PC-9 (cell line): ENCODE data around the gene PANX1. TPM values are rescaled to one million over a fixed set of nuclear protein-coding genes. Genes with fewer than 3 reads are reported as not detected.

Experiments
- BruUV-seq: library from RNA; stranded (reverse); fragments of 400-500 nt; replicated peaks from 2 replicates; lab custom pipeline; 2021; lab: Mats Ljungman, UMichigan
- CTCF ChIA-PET: fragments of 300-600 bp; sonication (Branson Sonifier 250); formaldehyde crosslinking; loops from one replicate; lab custom pipeline; 2022; ENCODE audit warnings: antibody characterized with exemption; lab: Charles Lee
- POLR2A ChIA-PET: fragments of 300-600 bp; sonication (Branson Sonifier 250); formaldehyde crosslinking; loops from one replicate; lab custom pipeline; 2022; ENCODE audit warnings: antibody characterized with exemption; ENCODE audit not compliant: unreplicated experiment; lab: Charles Lee
- DNase-seq, 2 experiments: peaks; one replicate each; pipeline versions ENCODE4 v3.0.0 to v3.0.0-alpha.2; 2015 to 2022; ENCODE audit warnings: mixed read lengths in 1 of 2
- H2AFZ ChIP-seq: fragments of 200-600 bp; sonication (generic); 2 replicates; pipeline ENCODE4 v1.8.1; 2017; ENCODE audit warnings: antibody characterized with exemption
- H3F3A ChIP-seq: fragments of 200-600 bp; sonication (generic); 2 replicates; pipeline ENCODE4 v1.8.1; 2017; ENCODE audit warnings: antibody characterized with exemption, mild to moderate bottlenecking, low read depth; ENCODE audit not compliant: insufficient read depth
- H3K27ac ChIP-seq: fragments of 200-600 bp; sonication (generic); 2 replicates; pipeline ENCODE4 v1.6.1; 2016; ENCODE audit warnings: mixed run types
- H3K27me3 ChIP-seq: fragments of 200-600 bp; sonication (generic); 2 replicates; pipeline ENCODE4 v1.6.1; 2016; ENCODE audit warnings: low read depth, mixed run types; ENCODE audit not compliant: insufficient read depth
- H3K36me3 ChIP-seq: fragments of 200-600 bp; sonication (generic); 2 replicates; pipeline ENCODE4 v1.6.1; 2016; ENCODE audit warnings: low read depth, mixed run types
- H3K4me1 ChIP-seq: fragments of 200-600 bp; sonication (generic); replicated peaks from 2 replicates; pipeline ENCODE4 v1.6.1; 2016; ENCODE audit warnings: mixed run types; ENCODE audit not compliant: insufficient read depth
- H3K4me2 ChIP-seq: fragments of 200-600 bp; sonication (generic); 2 replicates; pipeline ENCODE4 v1.6.1; 2017; ENCODE audit warnings: mixed run types
- H3K4me3 ChIP-seq: fragments of 200-600 bp; sonication (generic); 2 replicates; pipeline ENCODE4 v1.6.1; 2016; ENCODE audit warnings: mixed run types
- H3K79me2 ChIP-seq: fragments of 200-600 bp; sonication (generic); 2 replicates; pipeline ENCODE4 v1.6.1; 2017; ENCODE audit warnings: low read depth, mixed run types
- H3K9me2 ChIP-seq: fragments of 200-600 bp; sonication (generic); 2 replicates; pipeline ENCODE4 v1.8.1; 2017; ENCODE audit warnings: mild to moderate bottlenecking; ENCODE audit not compliant: insufficient read depth
- H3K9me3 ChIP-seq: fragments of 200-600 bp; sonication (generic); 2 replicates; pipeline ENCODE4 v1.8.1; 2016; ENCODE audit warnings: low read depth; ENCODE audit not compliant: insufficient read depth
- H4K20me1 ChIP-seq: fragments of 200-600 bp; sonication (generic); 2 replicates; pipeline ENCODE4 v1.8.1; 2017; ENCODE audit not compliant: insufficient read depth
- CTCF ChIP-seq: fragments of 200-600 bp; sonication (generic); conservative IDR thresholded peaks from 2 replicates; pipeline ENCODE4 v1.6.1; 2017; ENCODE audit warnings: mixed run types, antibody characterized with exemption, mild to moderate bottlenecking, moderate library complexity
- EZH2 ChIP-seq: fragments of 200-600 bp; sonication (generic); IDR thresholded peaks from 2 replicates; pipeline ENCODE4 v1.8.0; 2017; ENCODE audit warnings: antibody characterized with exemption, low read depth
- intact Hi-C: fragments of 100-400 bp; cut with micrococcal nuclease; formaldehyde crosslinking; loops from one replicate; pipeline ENCODE4 v1.10.0; 2022; ENCODE audit not compliant: unreplicated experiment
- total RNA-seq: library from RNA; stranded (reverse); gene quantifications from 2 replicates; pipeline ENCODE4 v1.2.3, GENCODE V29; 2021

The PANX1 gene
- total RNA-seq, 1 experiment from 2014 or later, result 12.6 TPM

- Histone ChIP-seq H3K9me3 (no peaks in the 10 kb centered on the region), H3K9me2 (no peaks in the 10 kb centered on the region), H3K4me2 (no peak overlapping the region), H4K20me1 (no peaks in the 10 kb centered on the region), H3K4me1 (peaks cover 71% of the 10 kb centered on the region), H3K79me2 (peaks cover 87% of the 10 kb centered on the region), H3K27ac (no peak overlapping the region), H3K36me3 (no peaks in the 10 kb centered on the region), H2AFZ (no peak overlapping the region), H3K4me3 (no peak overlapping the region), H3K27me3 (no peaks in the 10 kb centered on the region), H3F3A (peaks cover 53% of the 10 kb centered on the region)
- no peak for TF ChIP-seq EZH2
- no peak for TF ChIP-seq CTCF
- CTCF ChIA-PET, result no interaction called here
- BruUV-seq, result no TSS peak
- no peak for DNase-seq
- POLR2A ChIA-PET, result no interaction called here
- intact Hi-C loops, result no loop called here
These were observed 5.1 kb downstream of the PANX1 start for GRCh38 chr11:94133752-94134151.

- Histone ChIP-seq H3K9me2 (no peaks in the 10 kb centered on the region), H3K4me2 (peak overlapping the region; percentile 62), H3F3A (peaks cover 42% of the 10 kb centered on the region), H3K27ac (peak overlapping the region; percentile 88), H4K20me1 (no peaks in the 10 kb centered on the region), H2AFZ (no peak overlapping the region; the same call in 1 of the 2 replicates), H3K27me3 (no peaks in the 10 kb centered on the region), H3K36me3 (no peaks in the 10 kb centered on the region), H3K9me3 (no peaks in the 10 kb centered on the region), H3K79me2 (peaks cover 90% of the 10 kb centered on the region), H3K4me1 (peaks cover 70% of the 10 kb centered on the region), H3K4me3 (peak overlapping the region; percentile 28; the same call in 1 of the 2 replicates)
- ChIA-PET CTCF (no interaction called here), POLR2A (no interaction called here)
- DNase-seq, result peak; percentile 24 to 65
- intact Hi-C loops, result no loop called here
- BruUV-seq, result no TSS peak
- TF ChIP-seq EZH2 (no peak), CTCF (no peak)
These were observed 6.2 kb downstream of the PANX1 start for GRCh38 chr11:94134651-94135512.

- POLR2A ChIA-PET, result no interaction called here
- Histone ChIP-seq H3K4me1 (peaks cover 67% of the 10 kb centered on the region), H3K27me3 (no peaks in the 10 kb centered on the region), H3K9me3 (no peaks in the 10 kb centered on the region), H3K9me2 (no peaks in the 10 kb centered on the region), H3K4me3 (no peak overlapping the region), H4K20me1 (no peaks in the 10 kb centered on the region), H3K79me2 (peaks cover 72% of the 10 kb centered on the region), H3F3A (peaks cover 32% of the 10 kb centered on the region), H2AFZ (no peak overlapping the region), H3K27ac (no peak overlapping the region), H3K36me3 (no peaks in the 10 kb centered on the region), H3K4me2 (no peak overlapping the region)
- TF ChIP-seq EZH2 (no peak), CTCF (no peak)
- intact Hi-C loops, result no loop called here
- no TSS peak for BruUV-seq
- CTCF ChIA-PET, result no interaction called here
- DNase-seq, result no peak
These were observed 10.8 kb downstream of the PANX1 start for GRCh38 chr11:94139416-94139815.
